AG09319 (cell line): ENCODE measurements around the gene NECTIN1.

Source experiments
- DNase-seq: peaks from one replicate; pipeline ENCODE4 v3.0.0-alpha.2; 2010; ENCODE audit warnings: low read depth; ENCODE audit errors: extremely low read depth
- CTCF ChIP-seq: IDR thresholded peaks from 2 replicates; pipeline ENCODE4 v1.5.1; 2011; ENCODE audit warnings: low read depth, mild to moderate bottlenecking, inconsistent platforms, low read length, moderate library complexity

NECTIN1 gene

DNA sequence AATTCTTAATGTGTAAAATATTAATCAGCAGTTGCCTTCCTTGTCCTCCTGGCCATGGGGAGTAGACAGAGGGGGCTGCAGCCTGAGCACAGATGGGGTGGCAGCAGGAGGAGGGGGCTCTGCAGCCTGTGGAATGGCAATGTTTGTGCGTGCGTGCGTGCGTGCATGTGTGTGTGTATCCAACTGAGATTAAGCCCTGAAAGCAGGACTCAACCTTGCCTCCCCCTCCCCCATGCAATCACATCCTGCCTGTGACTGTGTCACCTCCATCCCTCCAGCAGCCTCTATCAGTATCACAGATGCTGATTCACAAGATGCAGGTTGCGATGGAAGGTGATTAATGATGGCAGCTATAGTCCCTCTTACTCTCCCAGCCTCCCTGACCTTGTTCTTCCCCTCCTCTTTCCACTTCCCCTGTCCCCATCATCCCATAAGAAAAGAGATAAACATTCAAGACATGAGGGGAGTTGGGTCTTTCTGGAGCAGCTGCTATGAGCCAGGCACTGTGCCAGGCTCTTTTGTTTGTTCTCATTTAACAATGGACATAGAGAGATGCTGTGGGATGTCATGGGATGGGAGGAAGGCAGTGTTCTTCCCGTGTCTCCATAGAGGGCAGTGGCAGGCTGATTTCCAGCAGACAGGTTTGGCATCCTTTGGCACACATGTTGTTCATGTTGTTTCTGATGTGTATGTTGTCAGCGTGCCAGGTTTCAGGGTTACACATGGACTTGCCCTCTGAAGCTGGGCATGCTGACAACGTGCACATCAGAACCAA lies 43.8 kb upstream of the NECTIN1 start:
- no peak for TF ChIP-seq CTCF
- no peak for DNase-seq

DNA sequence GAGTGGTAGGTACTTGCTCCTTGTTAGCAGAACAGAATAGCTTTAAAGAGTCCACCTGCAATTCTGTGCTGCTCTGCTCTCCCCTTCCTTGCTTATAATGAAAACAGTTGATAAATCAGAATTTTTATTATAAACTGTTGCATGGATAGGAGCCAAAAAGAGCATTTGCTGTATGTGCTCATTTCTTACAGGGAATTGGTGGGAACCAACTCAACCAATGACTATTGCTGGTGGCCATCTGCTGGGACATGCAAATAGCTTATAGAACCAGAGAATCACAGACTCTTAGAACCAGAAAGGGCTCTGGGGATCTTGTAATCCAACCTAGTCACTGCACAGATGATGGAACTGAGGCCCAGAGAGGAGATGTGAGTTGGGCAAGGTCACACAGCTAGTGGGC lies 43.1 kb upstream of the NECTIN1 start:
- DNase-seq = no peak
- no peak for TF ChIP-seq CTCF

GRCh38 chr11:119771172-119771770 lies 42.3 kb upstream of the NECTIN1 start:
- no peak for DNase-seq
- no peak for TF ChIP-seq CTCF

GRCh38 chr11:119765628-119766027 lies 36.6 kb upstream of the NECTIN1 start:
- TF ChIP-seq CTCF = no peak
- no peak for DNase-seq

DNA sequence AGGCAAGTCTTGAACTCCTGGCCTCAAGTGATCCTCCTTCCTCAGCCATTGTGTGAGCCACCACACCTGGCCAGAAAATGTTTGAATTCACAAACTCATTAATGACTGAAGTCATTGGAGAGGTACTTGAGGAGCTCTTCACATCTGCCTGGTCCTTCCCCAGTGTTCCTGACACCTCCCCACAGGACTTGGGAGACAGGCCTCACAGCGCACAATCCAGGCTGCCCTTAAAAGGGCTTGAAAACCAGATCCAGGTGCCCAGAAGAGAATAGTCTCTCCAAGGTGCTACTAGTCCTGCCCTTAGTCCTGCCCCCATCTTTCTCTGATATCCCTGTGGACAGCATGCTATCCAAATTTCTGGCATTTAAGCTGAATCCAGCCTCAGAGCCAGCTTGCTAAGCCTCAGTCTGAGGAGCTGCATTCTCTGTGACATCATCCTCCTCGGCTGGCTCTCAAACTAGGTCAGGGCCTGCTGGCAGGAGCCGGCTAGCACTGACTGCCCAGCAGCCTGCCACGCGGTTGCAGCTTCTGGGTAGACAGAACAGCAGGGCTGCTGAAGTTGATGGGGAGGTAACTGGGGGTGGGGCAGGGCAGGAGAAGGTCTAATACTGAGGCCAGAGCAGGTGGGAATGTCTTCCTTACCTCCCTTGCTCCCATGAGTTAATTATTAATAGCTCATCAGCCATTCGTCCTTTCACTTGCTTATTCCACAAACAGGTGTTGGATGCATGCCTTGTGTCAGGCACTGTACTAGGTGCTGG lies 35.3 kb upstream of the NECTIN1 start:
- no peak for DNase-seq
- TF ChIP-seq CTCF = no peak

DNA sequence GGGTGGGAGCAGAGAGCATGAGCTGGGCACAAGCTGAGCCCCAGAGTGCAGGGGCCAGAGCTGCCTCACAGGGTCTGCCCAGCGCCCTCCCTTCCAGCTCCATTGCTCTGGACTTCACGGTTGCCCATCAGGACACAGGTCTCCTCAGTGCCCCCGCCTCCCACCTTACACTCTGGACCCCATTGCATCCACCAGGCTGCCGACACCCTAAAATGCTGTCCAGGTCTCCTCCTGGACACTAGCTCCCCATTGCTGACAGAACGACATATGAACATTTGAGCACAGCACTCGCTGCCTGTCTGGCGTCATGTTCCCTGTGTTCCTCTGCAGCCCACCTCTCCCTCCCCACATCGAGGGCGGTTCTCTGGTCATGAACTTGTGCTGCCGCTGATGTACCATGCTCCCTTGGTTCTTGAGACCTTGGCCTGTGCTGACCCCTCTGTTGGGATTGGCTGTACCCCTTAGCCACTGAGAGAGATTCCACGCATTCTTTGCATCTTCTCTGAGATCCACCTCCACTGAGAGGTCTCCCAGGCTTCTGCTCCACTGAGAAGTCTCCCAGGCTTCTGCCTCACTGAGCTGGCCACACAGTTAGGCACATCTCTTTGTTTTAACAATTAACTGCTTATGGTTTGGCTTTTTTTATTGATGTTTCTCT lies 34.2 kb upstream of the NECTIN1 start:
- no peak for TF ChIP-seq CTCF
- DNase-seq = no peak
